Left forelimb (tissue), 1 donor: Measurements from ENCODE around the gene LMBR1L.

Source experiments
- DNase-seq: peaks from one replicate; pipeline ENCODE4 v3.0.0-alpha.2; 2018; ENCODE audit warnings: low spot score

Gene LMBR1L

GRCh38 chr12:49054096-49054495 is 56.6 kb downstream of the LMBR1L start:
- DNase-seq = no peak

- no peak for DNase-seq
Measured at GRCh38 chr12:49052451-49053208, 58.0 kb downstream of the LMBR1L start.

GRCh38 chr12:49051777-49052438 is 58.7 kb downstream of the LMBR1L start:
- DNase-seq = no peak

GRCh38 chr12:49051373-49051764 is 59.3 kb downstream of the LMBR1L start:
- DNase-seq = no peak

- DNase-seq = no peak
Measured at GRCh38 chr12:49050507-49051372, 59.9 kb downstream of the LMBR1L start.

- DNase-seq = no peak
Measured at GRCh38 chr12:49049566-49050224, 61.0 kb downstream of the LMBR1L start.

- no peak for DNase-seq
Measured at GRCh38 chr12:49048953-49049352, 61.7 kb downstream of the LMBR1L start.
